Muscle of arm (tissue), 12 donors: ENCODE results near the gene CRK. TPM values are rescaled to one million over a fixed set of nuclear protein-coding genes. Genes with fewer than 3 reads are reported as not detected.
"Not testable (repeated sequence)": the region's sequence is repeated elsewhere in the genome, so short reads cannot be mapped to it uniquely, and the experiment has no call there.

Experiments
- DNase-seq: peaks from one replicate; pipeline ENCODE4 v3.0.0-alpha.2; 2013
- polyA plus RNA-seq, 12 donors: library from polyadenylated mRNA; unstranded; fragments of 120-200 nt; gene quantifications; one replicate each; pipeline ENCODE4 v1.2.1, GENCODE V29; 2013; ENCODE audit not compliant: insufficient read length in 12 of 12

The CRK gene
- polyA plus RNA-seq, 12 donors, result 33.6 to 192 (median 40.8) TPM

DNA sequence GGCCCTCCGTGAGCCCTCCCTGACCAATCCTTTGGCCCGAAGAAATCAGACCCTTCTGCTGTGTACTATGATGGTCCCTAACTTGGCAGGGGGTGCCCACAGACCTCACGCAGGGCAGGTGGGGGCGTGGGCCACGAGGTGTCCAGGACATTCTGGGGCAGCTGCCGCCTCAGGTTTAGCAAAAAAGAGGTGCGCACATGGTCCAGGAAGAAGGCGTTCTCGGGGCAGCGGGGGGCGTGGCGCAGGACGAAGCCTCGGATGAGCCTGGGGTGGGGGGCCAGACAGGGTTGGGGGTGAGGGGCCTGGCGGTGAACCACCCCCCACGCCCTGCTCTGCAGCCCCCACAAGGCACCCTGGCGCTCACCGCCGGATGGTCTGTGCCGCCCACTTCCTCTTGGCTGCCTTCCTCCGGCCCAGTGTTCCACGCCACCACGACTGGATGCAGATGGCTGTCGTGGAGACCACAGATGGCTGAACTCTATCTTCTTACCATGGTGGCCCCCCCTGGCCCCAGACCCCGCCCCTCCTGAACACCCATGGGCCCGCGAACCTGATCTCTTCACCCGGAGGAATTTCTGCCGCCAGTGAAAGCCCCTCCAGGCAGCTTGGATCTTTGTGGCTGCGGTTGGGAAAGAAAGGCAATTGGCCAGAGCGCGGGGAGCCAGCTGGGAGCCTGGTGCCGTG, 14.2 kb upstream of the CRK start:
- no peak for DNase-seq

GRCh38 chr17:1469231-1469852, 13.3 kb upstream of the CRK start:
- no peak for DNase-seq

- no peak for DNase-seq
Observed at GRCh38 chr17:1467898-1468492, 12.0 kb upstream of the CRK start.

DNA sequence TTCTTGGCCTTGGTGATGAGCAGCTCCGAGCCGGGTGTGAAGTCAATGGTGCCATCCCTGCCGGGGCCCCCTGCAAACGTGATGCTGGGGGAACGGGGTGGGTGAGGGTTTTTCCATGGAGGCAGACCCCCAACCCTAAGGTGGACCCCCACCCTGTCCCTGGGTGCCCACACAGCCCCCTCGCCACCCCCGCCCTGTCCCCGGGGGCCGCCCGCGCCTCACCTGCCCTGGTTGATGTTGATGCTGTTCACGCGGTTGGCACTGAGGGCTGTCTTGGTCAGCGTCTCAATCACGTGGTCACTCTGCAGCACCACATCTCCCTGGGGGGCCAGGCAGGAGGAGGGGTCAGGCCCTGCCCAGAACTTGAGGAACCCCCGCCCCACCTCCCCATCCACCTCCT, 11.2 kb upstream of the CRK start:
- no peak for DNase-seq

DNA sequence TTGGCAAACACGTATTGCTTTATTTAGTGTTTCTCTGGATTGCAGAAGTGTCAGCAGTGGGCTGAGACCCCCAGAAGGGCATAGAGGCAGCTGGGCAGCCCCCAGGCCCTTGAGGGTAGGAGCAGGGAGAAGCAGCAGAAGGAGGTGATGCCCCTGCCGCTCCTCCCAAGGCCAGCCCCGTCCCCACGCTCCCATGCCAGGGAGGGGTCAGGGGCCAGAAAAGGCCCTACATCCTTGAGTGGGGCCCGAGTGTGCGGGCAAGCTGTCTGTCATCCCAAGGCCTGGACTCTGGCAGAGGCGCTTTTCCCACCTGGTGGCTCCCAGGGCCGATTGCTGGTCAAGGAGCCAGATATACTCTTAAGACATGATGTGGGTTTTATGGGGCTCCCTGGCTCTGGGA, 8.2 kb upstream of the CRK start:
- no peak for DNase-seq

GRCh38 chr17:1462164-1463112, 6.4 kb upstream of the CRK start:
- no peak for DNase-seq

- DNase-seq, result no peak
Observed at GRCh38 chr17:1461198-1461944, 5.3 kb upstream of the CRK start.

DNA sequence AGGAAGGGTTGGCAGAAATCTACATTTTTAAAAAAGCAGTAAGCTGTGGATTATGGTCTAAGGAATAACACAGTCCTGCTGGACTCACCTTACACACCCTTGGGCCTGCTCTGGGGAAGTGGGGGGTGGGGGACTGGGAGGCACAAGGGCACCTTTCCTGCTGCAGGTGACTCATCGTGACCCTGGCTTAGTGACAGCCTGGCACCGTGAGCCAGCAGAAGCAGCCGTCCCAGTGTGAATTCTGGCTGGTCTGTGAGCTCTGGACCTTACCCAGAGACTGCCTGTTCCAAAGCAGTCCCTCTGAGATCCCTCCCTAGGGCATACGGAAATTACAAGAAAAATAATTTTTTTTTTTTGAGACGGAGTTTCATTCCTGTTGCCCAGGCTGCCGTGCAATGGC, 4.2 kb upstream of the CRK start:
- no peak for DNase-seq

GRCh38 chr17:1455291-1455796, 688 bp downstream of the CRK start:
- DNase-seq, result peak; percentile 70

DNA sequence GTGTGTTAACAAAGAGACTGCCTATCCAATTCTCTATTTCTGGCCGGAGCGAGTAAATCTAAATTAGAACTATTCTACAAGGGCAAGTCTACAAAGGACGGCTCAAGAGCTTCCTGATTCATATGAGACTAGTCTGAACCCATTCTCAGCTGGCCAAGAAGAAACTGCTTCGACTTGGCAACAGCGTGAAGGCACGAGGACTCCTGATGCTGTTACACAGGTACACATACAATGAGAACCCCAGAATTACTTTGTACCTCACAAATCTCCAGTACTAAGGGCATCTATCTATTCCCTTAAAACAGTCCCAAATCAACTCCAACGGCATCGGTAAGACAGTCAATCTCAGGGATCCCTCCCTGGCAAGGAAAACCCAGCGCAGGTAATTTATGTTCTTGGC, 1.5 kb downstream of the CRK start:
- no peak for DNase-seq

DNA sequence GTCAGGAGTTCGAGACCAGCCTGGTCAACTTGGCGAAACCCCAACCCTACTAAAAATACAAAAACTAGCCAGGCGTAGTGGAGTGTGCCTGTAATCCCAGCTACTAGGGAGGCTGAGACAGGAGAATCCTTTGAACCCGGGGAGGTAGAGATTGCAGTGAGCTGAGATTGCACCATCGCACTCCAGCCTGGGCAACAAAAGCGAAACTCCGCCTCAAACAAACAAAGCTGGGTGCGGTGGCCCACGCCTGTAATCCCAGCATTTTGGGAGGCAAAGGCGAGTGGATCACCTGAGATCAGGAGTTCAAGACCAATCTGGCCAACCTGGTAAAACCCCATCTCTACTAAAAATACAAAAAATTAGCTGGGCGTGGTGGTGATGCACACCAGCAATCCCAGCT, 2.3 kb downstream of the CRK start:
- DNase-seq, result not testable (repeated sequence)

DNA sequence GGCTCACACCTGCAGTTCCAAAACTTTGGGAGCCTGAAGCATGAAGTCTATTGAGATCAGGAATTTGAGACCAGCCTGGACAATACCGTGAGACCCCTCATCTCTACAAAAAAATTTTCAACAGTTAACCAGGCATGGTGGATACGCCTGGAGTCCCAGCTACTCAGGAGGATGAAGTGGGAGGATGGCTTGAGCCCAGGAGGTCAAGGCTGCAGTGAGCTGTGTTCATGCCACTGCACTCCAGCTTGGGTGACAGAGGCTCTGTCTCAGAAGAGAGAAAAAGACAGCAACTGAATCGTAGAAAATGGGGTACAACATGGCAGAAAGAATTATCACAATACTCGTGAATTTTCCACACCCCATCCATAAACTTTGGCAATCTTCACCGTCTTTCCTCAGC, 3.2 kb downstream of the CRK start:
- no peak for DNase-seq

DNA sequence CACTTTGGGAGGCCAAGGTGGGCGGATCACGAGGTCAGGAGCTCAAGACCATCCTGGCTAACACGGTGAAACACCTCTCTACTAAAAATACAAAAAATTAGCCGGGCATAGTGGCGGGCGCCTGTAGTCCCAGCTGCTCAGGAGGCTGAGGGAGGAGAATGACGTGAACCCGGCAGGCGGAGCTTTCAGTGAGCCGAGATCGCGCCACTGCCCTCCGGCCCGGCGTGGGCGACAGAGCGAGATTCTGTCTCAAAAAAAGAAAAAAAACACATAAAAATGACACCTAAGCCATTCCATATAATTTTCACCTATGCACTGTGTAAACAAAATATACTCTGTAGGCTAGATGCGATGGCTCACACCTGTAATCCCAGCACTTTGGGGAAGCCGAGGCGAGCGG, 5.8 kb downstream of the CRK start:
- not testable (repeated sequence) for DNase-seq

- DNase-seq, result no peak
Observed at GRCh38 chr17:1449412-1449967, 6.5 kb downstream of the CRK start.

- DNase-seq, result no peak
Observed at GRCh38 chr17:1447052-1447451, 9.0 kb downstream of the CRK start.

- no peak for DNase-seq
Observed at GRCh38 chr17:1446201-1446600, 9.8 kb downstream of the CRK start.

- DNase-seq, result not testable (repeated sequence)
Observed at GRCh38 chr17:1445695-1446094, 10.3 kb downstream of the CRK start.

DNA sequence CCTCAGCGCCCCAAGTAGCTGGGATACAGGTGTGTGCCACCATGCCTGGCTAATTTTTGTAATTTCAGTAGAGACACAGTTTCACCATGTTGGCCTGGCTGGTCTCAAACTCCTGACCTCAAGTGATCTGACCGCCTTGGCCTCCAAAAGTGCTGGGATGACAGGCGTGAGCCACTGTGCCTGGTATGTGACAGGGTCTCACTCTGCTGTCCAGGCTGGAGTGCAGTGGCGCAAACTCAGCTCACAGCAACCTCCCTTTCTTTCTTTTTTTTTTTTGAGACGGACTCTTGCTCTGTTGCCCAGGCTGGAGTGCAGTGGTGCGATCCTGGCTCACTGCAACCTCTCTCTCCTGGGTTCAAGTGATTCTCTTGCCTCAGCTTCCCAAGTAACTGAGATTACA, 13.3 kb downstream of the CRK start:
- not testable (repeated sequence) for DNase-seq

GRCh38 chr17:1442187-1442586, 13.8 kb downstream of the CRK start:
- DNase-seq, result no peak

- no peak for DNase-seq
Observed at GRCh38 chr17:1440921-1441320, 15.1 kb downstream of the CRK start.

- DNase-seq, result no peak
Observed at GRCh38 chr17:1438593-1439083, 17.4 kb downstream of the CRK start.
